Subcutaneous adipose tissue (tissue), 4 donors: ENCODE results near the gene CHST3. TPM values are rescaled to one million over a fixed set of nuclear protein-coding genes. Genes with fewer than 3 reads are reported as not detected.

Experiments
- total RNA-seq, 4 donors: library from RNA; depleted of rRNA; stranded (reverse); fragments of >200 nt; gene quantifications; one replicate each; pipeline ENCODE4 v1.1.0, GENCODE V29; 2016
- TF ChIP-seq, protein P1 (sequence below): fragments of 450-650 bp; IDR thresholded peaks from one replicate; pipeline ENCODE4 v1.5.1; 2016; ENCODE audit warnings: low read depth, mild to moderate bottlenecking, control low read depth, antibody characterized with exemption, moderate library complexity

Gene CHST3
- total RNA-seq, 4 donors from 2014 or later: 11.2 to 26.3 (median 17.9) TPM

DNA sequence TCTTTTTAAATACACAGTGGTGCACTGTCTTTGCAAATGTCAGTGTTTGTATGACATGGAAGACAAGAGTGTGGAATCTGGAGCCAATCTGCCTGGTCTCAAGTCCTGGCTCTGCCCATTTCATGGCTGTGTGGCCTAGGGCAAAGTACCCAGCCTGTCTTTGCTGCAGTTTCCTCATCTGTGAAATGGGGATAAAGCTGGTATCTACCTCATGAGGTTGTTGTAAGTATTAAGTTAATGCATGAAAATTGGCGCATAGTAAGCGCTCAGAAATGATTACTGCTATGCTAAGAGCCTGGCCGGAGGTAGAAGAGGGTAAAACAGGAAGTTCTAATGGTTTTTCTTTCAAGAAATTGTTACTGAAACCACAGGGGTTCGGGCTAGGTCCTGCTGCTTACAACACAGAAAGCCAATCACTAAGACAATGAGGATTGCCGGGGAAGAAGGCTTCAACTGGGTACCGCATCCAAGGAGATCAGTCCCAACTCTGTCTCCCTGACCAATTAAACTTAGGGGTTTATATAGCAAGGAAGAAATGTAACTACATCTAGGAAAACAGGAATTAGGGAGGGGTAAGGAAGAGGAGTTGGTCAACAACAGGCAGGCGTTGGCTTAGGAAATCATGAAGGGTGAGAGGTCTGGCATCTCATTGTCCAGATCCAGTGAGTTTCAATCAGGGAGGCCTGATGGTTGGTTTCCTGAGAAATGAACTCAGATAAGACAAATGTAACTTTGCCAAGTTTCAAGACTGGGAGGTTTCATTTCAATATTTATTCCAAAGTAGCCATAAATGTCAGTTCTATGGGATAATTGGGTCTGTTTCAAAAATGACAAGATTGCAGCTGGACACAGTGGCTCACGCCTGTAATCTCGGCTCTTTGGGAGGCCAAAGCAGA, 57.0 kb downstream of the CHST3 start:
- TF ChIP-seq, protein P1, sequence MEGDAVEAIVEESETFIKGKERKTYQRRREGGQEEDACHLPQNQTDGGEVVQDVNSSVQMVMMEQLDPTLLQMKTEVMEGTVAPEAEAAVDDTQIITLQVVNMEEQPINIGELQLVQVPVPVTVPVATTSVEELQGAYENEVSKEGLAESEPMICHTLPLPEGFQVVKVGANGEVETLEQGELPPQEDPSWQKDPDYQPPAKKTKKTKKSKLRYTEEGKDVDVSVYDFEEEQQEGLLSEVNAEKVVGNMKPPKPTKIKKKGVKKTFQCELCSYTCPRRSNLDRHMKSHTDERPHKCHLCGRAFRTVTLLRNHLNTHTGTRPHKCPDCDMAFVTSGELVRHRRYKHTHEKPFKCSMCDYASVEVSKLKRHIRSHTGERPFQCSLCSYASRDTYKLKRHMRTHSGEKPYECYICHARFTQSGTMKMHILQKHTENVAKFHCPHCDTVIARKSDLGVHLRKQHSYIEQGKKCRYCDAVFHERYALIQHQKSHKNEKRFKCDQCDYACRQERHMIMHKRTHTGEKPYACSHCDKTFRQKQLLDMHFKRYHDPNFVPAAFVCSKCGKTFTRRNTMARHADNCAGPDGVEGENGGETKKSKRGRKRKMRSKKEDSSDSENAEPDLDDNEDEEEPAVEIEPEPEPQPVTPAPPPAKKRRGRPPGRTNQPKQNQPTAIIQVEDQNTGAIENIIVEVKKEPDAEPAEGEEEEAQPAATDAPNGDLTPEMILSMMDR: no peak

DNA sequence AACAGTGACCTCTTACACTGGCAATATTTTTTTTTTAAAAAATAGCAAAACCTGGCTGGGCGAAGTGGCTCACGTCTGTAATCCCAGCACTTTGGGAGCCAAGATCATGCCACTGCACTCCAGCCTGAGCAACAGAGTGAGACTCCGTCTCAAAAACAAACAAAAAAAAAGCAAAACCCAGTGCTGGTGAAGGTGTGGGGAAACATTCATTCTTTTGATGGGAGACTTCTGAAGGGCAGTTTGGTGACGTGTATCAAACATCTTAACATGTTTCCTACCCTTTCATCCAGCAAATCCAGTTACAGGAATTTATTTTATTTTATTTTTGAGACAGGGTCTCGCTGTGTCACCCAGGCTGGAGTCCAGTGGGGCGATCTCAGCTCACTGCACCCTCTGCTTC, 58.0 kb downstream of the CHST3 start:
- TF ChIP-seq, protein P1: no peak

DNA sequence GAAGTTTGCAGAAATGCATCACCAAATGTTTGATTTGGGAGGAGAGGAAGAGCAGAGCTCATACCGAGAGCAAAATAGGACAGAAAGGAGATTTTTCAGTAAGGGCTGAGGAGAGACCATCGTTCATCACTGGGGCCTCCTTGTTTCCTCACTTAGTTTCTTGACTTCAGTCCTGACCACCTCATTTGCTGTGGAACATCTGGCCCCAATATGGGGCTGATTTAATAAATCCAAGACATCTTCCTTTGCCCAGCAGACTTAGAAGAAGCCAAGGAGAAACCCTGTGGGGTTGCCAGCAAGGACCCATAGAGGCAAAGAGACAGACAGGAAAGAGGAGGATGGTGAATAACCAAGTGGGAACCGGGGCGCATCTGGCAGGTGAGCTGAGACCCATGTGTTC, 60.4 kb downstream of the CHST3 start:
- TF ChIP-seq, protein P1: no peak

DNA sequence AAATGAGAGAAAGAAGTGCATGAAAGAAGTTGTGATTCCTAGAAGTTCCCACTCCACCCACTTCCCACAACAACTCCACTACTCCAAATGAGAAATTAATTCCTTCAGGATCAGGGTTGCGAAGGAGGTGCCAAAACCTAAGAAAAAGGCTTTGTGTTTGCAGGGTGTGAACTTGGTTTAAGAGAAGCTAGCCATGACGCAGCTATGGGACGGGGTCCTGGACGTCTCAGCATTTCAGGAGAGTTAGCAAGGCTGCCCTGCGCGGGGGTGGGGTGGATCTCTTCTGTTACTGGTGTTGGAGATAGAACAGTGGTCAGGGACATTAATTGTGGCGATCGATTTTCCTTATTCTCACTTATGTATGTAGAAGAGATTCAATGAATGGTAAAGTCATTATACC, 61.2 kb downstream of the CHST3 start:
- TF ChIP-seq, protein P1: no peak

DNA sequence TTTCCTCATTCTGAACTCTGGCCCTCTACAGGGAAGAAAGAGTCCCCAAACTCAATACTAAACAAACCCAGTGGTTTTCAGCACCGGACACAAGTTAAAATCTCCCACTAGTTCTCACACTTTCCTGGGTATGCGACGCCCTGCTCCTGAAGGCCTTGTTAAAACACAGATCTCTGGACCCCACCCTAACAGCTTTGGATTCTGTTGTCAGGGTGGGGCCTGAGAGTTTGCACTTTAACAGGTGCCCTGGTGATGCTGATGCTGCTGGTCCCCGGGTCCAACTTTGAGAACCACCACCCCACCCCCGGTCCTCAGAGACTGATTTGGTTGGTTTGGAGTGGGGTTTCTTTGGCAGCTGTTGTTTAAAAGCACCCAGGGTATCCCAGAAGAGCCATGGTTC, 61.6 kb downstream of the CHST3 start:
- TF ChIP-seq, protein P1: no peak

DNA sequence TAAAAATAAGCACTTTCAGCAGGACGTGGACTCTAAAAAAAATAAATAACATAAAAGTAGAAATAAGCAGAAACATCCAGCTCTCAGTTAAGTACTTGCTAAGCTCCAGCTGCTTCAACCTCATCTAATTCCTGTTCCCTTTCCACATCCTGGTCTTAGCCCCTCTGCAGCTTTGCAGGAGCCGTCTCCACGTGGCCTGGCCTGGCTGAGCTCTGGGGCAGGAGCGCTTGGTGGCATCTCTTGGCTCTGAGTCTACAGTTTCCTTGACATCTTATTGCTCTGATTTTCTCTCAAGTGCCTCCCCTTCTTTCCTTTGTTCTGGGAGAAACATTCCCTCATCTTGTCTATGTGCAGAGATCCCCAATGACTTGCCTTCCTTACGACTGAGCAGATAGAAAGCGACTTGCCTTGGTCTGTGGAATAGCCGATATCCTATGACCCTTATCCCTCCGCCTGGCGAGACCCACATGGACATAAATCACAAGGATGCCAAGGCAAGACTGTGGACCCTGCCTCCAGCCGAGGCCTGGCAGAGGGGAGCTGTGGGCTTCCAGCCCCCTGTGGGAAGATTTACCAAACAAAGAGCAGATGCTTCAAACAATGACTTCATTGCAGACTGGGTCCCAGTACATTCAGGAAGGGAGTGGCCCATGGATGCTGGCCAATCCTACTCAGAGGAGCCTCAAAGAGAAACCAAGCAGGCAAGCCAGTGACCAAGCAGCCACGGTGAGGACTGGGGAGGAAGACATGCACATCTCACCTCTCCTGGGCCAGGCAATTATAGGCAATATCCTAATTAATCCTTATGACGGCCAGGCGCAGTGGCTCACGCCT, 62.3 kb downstream of the CHST3 start:
- TF ChIP-seq, protein P1: no peak

DNA sequence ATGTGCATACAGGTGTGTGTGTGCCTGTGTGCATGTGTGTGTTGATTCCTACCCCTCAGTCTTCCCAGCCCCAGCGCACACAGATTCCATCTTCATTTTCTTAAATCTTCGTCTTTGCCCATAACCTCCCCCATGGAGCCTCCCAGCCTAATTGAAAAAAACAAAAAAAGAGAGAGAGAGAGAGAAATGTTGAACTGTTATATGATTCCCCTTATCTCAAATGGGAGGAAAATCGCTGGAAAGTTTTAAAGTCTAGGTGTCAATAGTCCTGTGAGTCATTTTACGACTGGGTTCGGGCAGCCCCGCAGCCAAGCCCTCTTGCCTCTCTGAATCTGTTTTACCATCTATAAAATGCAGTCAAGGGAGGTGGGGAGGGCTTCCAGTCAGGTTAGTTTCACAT, 63.3 kb downstream of the CHST3 start:
- TF ChIP-seq, protein P1: no peak
